ENCODE data around the gene CPEB4.

CPEB4 gene

DNA sequence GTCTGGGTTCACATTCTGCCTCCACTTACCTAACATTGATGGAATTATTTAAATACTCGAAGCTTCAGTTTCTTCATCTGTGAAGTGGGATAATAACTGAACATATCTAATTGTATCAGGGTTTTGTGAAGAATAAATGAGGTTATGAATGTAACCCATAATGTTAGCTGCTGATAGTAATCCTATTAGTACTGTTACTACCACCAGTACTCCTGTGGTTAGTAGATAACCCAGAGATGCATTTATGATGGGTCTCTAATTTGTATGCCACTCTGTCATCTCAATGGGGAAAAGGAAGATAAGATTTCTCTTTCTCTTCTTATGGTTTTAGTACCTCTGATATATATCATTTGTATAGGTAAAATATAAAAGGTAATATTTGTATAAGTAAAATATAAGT lies 16.0 kb downstream of the CPEB4 start:
- peaks cover 29% of the 10 kb centered on the region for H3K4me1 ChIP-seq (ENCODE audit: insufficient read depth, low read length)
- no peaks in the 10 kb centered on the region for H3K9me3 ChIP-seq (ENCODE audit: control insufficient read depth, insufficient read depth, low read length)
- no peaks in the 10 kb centered on the region for H3K36me3 ChIP-seq (ENCODE audit: insufficient read depth, low read length)
- no peak overlapping the region for H3K9ac ChIP-seq (ENCODE audit: low read depth, low read length)

GRCh38 chr5:173907284-173907683 lies 19.1 kb downstream of the CPEB4 start:
- Histone ChIP-seq H3K36me3 (ENCODE audit: insufficient read depth, low read length) (no peaks in the 10 kb centered on the region), H3K9me3 (ENCODE audit: control insufficient read depth, insufficient read depth, low read length) (no peaks in the 10 kb centered on the region), H3K4me1 (ENCODE audit: insufficient read depth, low read length) (peaks cover 28% of the 10 kb centered on the region), H3K9ac (ENCODE audit: low read depth, low read length) (no peak overlapping the region)

- H3K4me1 ChIP-seq (ENCODE audit: insufficient read depth, low read length): peaks cover 23% of the 10 kb centered on the region
These were observed 19.7 kb downstream of the CPEB4 start for GRCh38 chr5:173907686-173908371.

GRCh38 chr5:173909199-173909598 lies 21.1 kb downstream of the CPEB4 start:
- H3K9me3 ChIP-seq (ENCODE audit: control insufficient read depth, insufficient read depth, low read length): no peaks in the 10 kb centered on the region
- no peaks in the 10 kb centered on the region for H3K36me3 ChIP-seq (ENCODE audit: insufficient read depth, low read length)
- peaks cover 14% of the 10 kb centered on the region; the same call in 1 of the 2 replicates for H3K4me1 ChIP-seq (ENCODE audit: insufficient read depth, low read length)
- no peak overlapping the region for H3K9ac ChIP-seq (ENCODE audit: low read depth, low read length)

More at GRCh38 chr5:173907686-173908371, 19.7 kb downstream of the CPEB4 start:
- Histone ChIP-seq H3K36me3 (ENCODE audit: insufficient read depth, low read length) (no peaks in the 10 kb centered on the region), H3K9ac (ENCODE audit: low read depth, low read length) (no peak overlapping the region), H3K9me3 (ENCODE audit: control insufficient read depth, insufficient read depth, low read length) (no peaks in the 10 kb centered on the region)

- Histone ChIP-seq H3K36me3 (ENCODE audit: insufficient read depth, low read length) (no peaks in the 10 kb centered on the region), H3K9me3 (ENCODE audit: control insufficient read depth, insufficient read depth, low read length) (no peaks in the 10 kb centered on the region), H3K9ac (ENCODE audit: low read depth, low read length) (no peak overlapping the region), H3K4me1 (ENCODE audit: insufficient read depth, low read length) (peaks cover 16% of the 10 kb centered on the region; the same call in 1 of the 2 replicates)
These were observed 22.1 kb downstream of the CPEB4 start for GRCh38 chr5:173910215-173910614.

- no peaks in the 10 kb centered on the region for H3K9me3 ChIP-seq (ENCODE audit: control insufficient read depth, insufficient read depth, low read length)
- H3K9ac ChIP-seq (ENCODE audit: low read depth, low read length): no peak overlapping the region
- H3K36me3 ChIP-seq (ENCODE audit: insufficient read depth, low read length): no peaks in the 10 kb centered on the region
- peaks cover 21% of the 10 kb centered on the region; the same call in 1 of the 2 replicates for H3K4me1 ChIP-seq (ENCODE audit: insufficient read depth, low read length)
These were observed 23.5 kb downstream of the CPEB4 start for GRCh38 chr5:173911623-173912022.

DNA sequence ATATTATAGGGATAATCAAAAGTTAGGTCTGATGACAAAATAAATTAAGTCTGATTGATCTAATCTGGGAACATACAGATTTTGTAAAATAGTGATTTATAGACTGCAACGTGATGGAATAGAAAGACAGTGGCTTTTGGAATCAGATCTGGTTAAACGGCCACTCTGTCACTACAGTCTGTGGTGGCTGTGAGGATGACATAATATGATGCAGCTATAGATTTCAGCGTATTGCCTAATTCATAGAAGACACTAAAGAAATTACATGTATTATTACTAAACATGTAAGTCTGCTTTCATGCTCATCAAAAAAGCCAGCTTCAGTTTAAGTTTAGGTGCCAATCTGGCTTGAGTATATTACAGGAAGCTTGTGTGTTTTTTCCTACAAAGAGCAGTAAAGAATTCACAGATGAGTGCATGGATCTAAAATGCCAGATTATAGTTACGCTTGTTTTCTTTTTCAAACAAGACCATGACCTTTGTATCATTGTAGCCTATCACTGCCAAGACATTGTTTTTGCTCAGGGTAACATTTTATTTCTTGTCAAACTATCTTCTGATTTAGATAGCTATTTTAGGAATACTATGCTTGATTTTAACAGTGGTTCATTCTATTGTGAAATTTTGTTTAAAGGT lies 25.7 kb downstream of the CPEB4 start:
- no peaks in the 10 kb centered on the region for H3K36me3 ChIP-seq (ENCODE audit: insufficient read depth, low read length)
- H3K9me3 ChIP-seq (ENCODE audit: control insufficient read depth, insufficient read depth, low read length): no peaks in the 10 kb centered on the region
- H3K4me1 ChIP-seq (ENCODE audit: insufficient read depth, low read length): peaks cover 12% of the 10 kb centered on the region; the same call in 1 of the 2 replicates
- no peak overlapping the region for H3K9ac ChIP-seq (ENCODE audit: low read depth, low read length)

- Histone ChIP-seq H3K36me3 (ENCODE audit: insufficient read depth, low read length) (no peaks in the 10 kb centered on the region), H3K9me3 (ENCODE audit: control insufficient read depth, insufficient read depth, low read length) (no peaks in the 10 kb centered on the region), H3K4me1 (ENCODE audit: insufficient read depth, low read length) (peaks cover 16% of the 10 kb centered on the region), H3K9ac (ENCODE audit: low read depth, low read length) (no peak overlapping the region; the same call in 1 of the 2 replicates)
These were observed 27.3 kb downstream of the CPEB4 start for GRCh38 chr5:173915310-173916014.

GRCh38 chr5:173916233-173916632 lies 28.1 kb downstream of the CPEB4 start:
- peaks cover 22% of the 10 kb centered on the region for H3K4me1 ChIP-seq (ENCODE audit: insufficient read depth, low read length)
- peak overlapping the region; percentile 16; the same call in 1 of the 2 replicates for H3K9ac ChIP-seq (ENCODE audit: low read depth, low read length)
- H3K9me3 ChIP-seq (ENCODE audit: control insufficient read depth, insufficient read depth, low read length): no peaks in the 10 kb centered on the region
- H3K36me3 ChIP-seq (ENCODE audit: insufficient read depth, low read length): no peaks in the 10 kb centered on the region

DNA sequence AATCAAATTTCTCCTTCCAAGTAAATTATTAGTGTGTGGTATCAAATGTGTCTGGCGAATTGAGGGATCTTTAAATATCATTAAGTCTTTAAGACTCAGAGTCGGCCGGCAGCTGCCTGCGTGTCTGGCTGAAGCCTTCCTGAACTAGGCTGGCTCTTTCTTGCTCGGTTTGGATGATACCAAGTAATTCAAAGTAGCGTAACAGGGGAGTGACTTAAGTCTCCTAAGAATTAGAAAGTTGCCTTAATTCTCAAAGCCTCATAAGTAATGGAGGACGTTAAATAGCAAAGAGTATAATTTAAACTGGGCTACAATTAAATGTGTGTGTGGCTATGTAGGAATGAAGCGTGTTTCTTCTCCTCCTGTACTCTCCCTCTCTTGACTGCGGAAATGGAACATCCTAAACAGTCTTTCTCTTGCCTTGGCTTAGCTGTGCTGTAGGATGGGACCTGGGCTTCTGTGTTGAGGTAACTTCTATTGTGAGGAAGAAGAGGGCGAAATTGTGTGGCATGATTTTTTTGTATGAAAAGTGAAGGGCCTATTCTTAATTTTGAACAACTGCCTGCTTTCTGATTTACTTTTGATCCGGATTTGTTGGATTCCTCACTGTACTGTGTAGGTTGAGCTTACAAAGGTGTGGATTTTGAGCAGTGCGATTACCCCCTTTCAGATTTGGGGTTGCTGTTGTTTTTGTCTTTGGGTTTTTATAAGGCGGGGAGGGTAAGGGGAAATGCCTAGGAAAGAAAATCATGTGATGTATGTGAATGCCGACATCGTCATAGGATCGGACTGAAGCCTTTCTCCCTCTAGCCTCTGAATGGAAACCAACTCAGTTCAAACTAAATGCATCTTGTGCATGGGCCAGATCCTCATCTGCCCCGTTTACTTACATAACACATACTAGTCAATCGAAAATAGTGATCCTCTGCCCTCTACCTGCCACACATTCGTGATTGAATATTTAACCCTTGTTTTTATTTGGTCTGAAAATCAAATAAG lies 29.9 kb downstream of the CPEB4 start:
- Histone ChIP-seq H3K36me3 (ENCODE audit: insufficient read depth, low read length) (no peaks in the 10 kb centered on the region), H3K9ac (ENCODE audit: low read depth, low read length) (peak overlapping the region; percentile 67), H3K4me1 (ENCODE audit: insufficient read depth, low read length) (peaks cover 25% of the 10 kb centered on the region)

DNA sequence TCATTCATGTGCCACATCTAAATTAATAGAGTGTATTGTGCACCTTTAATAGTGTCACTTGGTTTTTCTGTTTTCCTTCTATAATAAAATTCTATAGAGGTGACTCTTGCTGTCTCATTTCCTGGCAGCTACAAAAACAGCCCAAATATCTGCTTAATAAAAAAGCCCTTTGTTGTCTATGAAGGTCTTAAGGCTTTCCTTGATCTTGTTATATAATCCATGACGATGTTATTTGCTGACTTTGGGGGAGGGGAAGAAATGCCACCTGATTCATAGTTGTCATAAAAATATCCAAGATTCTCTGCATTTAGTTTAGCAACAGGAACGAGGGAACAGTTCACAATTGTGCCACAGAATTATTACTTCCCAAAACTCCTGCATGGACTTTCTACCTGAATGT lies 31.3 kb downstream of the CPEB4 start:
- H3K36me3 ChIP-seq (ENCODE audit: insufficient read depth, low read length): no peaks in the 10 kb centered on the region
- peak overlapping the region; percentile 67; the same call in 1 of the 2 replicates for H3K9ac ChIP-seq (ENCODE audit: low read depth, low read length)
- H3K4me1 ChIP-seq (ENCODE audit: insufficient read depth, low read length): peaks cover 38% of the 10 kb centered on the region
- H3K9me3 ChIP-seq (ENCODE audit: control insufficient read depth, insufficient read depth, low read length): no peaks in the 10 kb centered on the region

More for the DNA sequence above, 29.9 kb downstream of the CPEB4 start:
- no peaks in the 10 kb centered on the region for H3K9me3 ChIP-seq (ENCODE audit: control insufficient read depth, insufficient read depth, low read length)

DNA sequence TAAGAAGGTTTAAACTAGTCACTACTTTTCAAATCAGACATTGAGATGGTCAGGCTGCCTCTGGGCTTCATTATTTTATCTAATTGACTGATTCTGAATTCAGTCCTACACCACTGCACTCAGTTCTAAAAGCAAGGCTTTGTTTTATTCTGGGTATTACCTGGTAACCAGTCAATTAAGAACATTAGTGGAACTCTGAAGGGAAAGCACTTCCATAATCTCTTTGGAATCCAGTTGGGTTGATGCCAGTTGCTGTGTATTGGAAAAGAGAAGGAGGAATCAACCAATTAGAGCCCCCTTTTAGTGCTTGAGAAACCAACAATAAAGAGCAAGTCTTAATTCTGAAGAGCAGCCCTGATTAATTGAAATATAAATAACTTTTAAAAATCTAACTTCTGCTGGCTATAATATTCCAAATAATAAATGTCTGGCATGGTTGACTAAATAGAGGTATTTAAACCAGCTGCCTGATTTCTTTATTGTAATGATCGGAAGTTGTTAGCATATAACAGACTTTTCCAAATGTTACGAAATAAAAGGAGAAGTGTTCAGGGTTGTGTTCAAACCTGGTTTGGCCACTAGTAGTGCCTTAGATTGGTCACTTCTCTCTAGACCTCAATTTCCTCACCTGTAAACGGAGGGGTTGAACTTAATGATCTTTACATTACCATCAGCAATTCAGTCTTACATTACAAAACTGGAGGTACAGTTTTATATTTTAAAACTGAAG lies 32.0 kb downstream of the CPEB4 start:
- H3K4me1 ChIP-seq (ENCODE audit: insufficient read depth, low read length): peaks cover 44% of the 10 kb centered on the region
- H3K9me3 ChIP-seq (ENCODE audit: control insufficient read depth, insufficient read depth, low read length): no peaks in the 10 kb centered on the region
- H3K36me3 ChIP-seq (ENCODE audit: insufficient read depth, low read length): no peaks in the 10 kb centered on the region
- H3K9ac ChIP-seq (ENCODE audit: low read depth, low read length): no peak overlapping the region

- Histone ChIP-seq H3K36me3 (ENCODE audit: insufficient read depth, low read length) (no peaks in the 10 kb centered on the region), H3K9ac (ENCODE audit: low read depth, low read length) (no peak overlapping the region), H3K4me1 (ENCODE audit: insufficient read depth, low read length) (peaks cover 39% of the 10 kb centered on the region), H3K9me3 (ENCODE audit: control insufficient read depth, insufficient read depth, low read length) (no peaks in the 10 kb centered on the region)
These were observed 32.9 kb downstream of the CPEB4 start for GRCh38 chr5:173920866-173921555.
